Activated CD8-positive, alpha-beta T cell treated with anti-CD3 and anti-CD28 coated beads for 36 hours (primary cell): ENCODE measurements around the gene AOPEP. TPM values are rescaled to one million over a fixed set of nuclear protein-coding genes. Genes with fewer than 3 reads are reported as not detected.

Source experiments
- ATAC-seq: fragments of 200-7000 bp; cut with Tn5 transposase; one replicate; pipeline ENCODE4 v1.10.0; 2021; ENCODE audit warnings: mild to moderate bottlenecking, moderate library complexity
- CTCF ChIA-PET: fragments of 350-600 bp; sonication (Branson Sonifier 250); formaldehyde crosslinking; loops from one replicate; lab custom pipeline; 2021; ENCODE audit warnings: antibody characterized with exemption; lab: Charles Lee
- POLR2A ChIA-PET: fragments of 350-600 bp; sonication (Branson Sonifier 250); formaldehyde crosslinking; loops from one replicate; lab custom pipeline; 2021; ENCODE audit warnings: antibody characterized with exemption; lab: Charles Lee
- DNase-seq: peaks from one replicate; pipeline ENCODE4 v3.0.0-alpha.2; 2020
- H3K27ac Mint-ChIP-seq: one replicate; pipeline ENCODE4 v1.8.0; 2021; ENCODE audit warnings: mild to moderate bottlenecking, mixed read lengths
- H3K27me3 Mint-ChIP-seq: one replicate; pipeline ENCODE4 v1.8.0; 2021; ENCODE audit warnings: mixed read lengths
- H3K36me3 Mint-ChIP-seq: one replicate; pipeline ENCODE4 v1.8.0; 2021; ENCODE audit warnings: low read depth, mixed read lengths
- H3K4me1 Mint-ChIP-seq: one replicate; pipeline ENCODE4 v1.8.0; 2021; ENCODE audit warnings: low read depth, mixed read lengths
- H3K4me3 Mint-ChIP-seq: one replicate; pipeline ENCODE4 v1.8.0; 2021; ENCODE audit warnings: mild to moderate bottlenecking, moderate library complexity, mixed read lengths
- H3K9me3 Mint-ChIP-seq: one replicate; pipeline ENCODE4 v1.8.0; 2021; ENCODE audit warnings: mixed read lengths
- intact Hi-C: fragments of 100-400 bp; cut with micrococcal nuclease; formaldehyde crosslinking; loops from one replicate; pipeline ENCODE4 v1.10.0; 2022
- total RNA-seq, 2 experiments: library from RNA; stranded (reverse); gene quantifications; one replicate each; pipeline ENCODE4 v1.2.3, GENCODE V29; 2021
- TF ChIP-seq, protein P1 (sequence below): fragments of 200-600 bp; IDR thresholded peaks from one replicate; pipeline ENCODE4 v1.8.0; 2022; ENCODE audit warnings: antibody characterized with exemption, mild to moderate bottlenecking

Gene AOPEP
- total RNA-seq, 2 experiments from 2014 or later: 7.1 to 8.7 TPM

DNA sequence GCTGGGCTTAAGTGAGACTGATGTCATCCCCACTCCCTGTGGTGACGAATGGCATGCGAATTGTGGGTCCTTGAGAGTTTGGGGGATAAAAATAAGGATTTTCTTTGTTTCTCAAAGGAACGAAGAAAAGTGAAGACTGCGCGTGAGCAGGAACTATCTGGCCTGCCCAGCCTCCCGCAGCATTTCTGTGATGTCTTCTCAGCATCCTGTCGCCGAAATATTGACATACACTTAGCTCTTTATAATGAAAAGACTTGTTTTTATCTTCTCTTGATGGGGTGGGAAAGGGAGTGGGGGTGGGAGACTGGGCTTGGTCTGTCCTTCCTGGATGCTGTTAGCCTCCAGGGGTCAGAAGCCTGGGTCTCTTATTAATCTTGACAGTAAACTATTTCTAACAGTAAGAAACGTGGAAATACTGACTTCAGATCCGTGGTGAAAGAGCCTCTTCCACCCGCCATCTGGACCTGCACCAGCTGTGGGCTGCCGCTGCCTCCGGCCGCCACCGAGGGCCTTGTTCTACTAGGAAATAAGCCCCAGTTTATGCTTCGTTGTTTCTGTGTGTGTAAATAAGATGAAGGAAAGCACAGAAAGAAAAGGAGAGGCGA, 351.4 kb downstream of the AOPEP start:
- Mint-ChIP-seq H3K4me1 (no peaks in the 10 kb centered on the region), H3K9me3 (no peaks in the 10 kb centered on the region), H3K4me3 (no peak overlapping the region), H3K27me3 (no peaks in the 10 kb centered on the region), H3K36me3 (no peaks in the 10 kb centered on the region), H3K27ac (no peak overlapping the region)
- ATAC-seq (no peak), DNase-seq (no peak)
- TF ChIP-seq, protein P1, sequence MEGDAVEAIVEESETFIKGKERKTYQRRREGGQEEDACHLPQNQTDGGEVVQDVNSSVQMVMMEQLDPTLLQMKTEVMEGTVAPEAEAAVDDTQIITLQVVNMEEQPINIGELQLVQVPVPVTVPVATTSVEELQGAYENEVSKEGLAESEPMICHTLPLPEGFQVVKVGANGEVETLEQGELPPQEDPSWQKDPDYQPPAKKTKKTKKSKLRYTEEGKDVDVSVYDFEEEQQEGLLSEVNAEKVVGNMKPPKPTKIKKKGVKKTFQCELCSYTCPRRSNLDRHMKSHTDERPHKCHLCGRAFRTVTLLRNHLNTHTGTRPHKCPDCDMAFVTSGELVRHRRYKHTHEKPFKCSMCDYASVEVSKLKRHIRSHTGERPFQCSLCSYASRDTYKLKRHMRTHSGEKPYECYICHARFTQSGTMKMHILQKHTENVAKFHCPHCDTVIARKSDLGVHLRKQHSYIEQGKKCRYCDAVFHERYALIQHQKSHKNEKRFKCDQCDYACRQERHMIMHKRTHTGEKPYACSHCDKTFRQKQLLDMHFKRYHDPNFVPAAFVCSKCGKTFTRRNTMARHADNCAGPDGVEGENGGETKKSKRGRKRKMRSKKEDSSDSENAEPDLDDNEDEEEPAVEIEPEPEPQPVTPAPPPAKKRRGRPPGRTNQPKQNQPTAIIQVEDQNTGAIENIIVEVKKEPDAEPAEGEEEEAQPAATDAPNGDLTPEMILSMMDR: no peak
- POLR2A ChIA-PET: no interaction called here
- intact Hi-C loops: no loop called here
- CTCF ChIA-PET: no interaction called here

DNA sequence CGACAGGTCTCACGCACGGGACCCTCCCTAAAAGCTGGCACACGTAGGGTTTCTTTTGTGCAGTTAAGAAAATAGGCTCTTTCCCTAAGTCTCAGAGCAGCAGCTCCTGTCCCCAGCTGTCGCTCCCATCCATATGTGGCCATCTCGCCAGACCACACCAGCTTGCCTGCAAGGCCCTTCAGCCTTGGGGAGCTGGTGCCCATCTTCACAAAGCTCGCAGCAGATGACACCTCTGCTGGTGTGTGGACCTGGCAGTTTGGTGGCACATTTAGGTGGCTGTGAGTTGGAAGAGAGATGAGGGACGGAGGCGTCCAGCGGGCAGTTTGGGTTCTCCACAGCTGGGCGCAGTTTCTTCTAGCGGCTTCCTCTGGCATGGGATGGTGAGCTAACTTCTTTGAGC, 352.0 kb downstream of the AOPEP start:
- H3K4me1 Mint-ChIP-seq: no peaks in the 10 kb centered on the region
- no peak for ATAC-seq
- CTCF ChIA-PET: no interaction called here
- no peaks in the 10 kb centered on the region for H3K9me3 Mint-ChIP-seq
- H3K27ac Mint-ChIP-seq: no peak overlapping the region
- H3K4me3 Mint-ChIP-seq: no peak overlapping the region
- POLR2A ChIA-PET: no interaction called here
- no peaks in the 10 kb centered on the region for H3K27me3 Mint-ChIP-seq
- TF ChIP-seq, protein P1: no peak
- no peak for DNase-seq
- intact Hi-C loops: no loop called here
- H3K36me3 Mint-ChIP-seq: no peaks in the 10 kb centered on the region

DNA sequence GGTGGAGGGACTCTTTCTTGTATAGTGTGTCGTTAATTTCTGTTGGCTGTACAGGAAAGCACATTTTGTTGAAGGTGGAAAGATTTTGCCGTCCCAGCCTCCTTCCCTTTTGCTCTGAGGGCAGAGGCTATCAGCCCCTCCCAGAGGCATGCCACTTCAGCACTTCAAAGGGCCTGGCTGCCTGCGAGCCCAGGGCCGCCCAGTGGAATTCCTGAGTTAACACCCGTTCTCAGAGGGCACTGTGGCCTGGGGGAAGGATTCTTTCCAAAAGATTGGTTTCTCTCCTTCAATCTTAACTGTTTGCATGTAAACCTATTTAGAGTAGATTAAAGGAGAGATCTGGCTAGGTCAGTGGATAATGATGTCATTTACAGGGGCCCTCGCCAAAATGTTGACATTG, 352.4 kb downstream of the AOPEP start:
- POLR2A ChIA-PET: no interaction called here
- Mint-ChIP-seq H3K4me1 (no peaks in the 10 kb centered on the region), H3K4me3 (no peak overlapping the region), H3K36me3 (peaks cover 2% of the 10 kb centered on the region), H3K27me3 (no peaks in the 10 kb centered on the region), H3K27ac (no peak overlapping the region), H3K9me3 (no peaks in the 10 kb centered on the region)
- no peak for DNase-seq
- intact Hi-C loops: no loop called here
- TF ChIP-seq, protein P1: no peak
- ATAC-seq: no peak
- CTCF ChIA-PET: no interaction called here

DNA sequence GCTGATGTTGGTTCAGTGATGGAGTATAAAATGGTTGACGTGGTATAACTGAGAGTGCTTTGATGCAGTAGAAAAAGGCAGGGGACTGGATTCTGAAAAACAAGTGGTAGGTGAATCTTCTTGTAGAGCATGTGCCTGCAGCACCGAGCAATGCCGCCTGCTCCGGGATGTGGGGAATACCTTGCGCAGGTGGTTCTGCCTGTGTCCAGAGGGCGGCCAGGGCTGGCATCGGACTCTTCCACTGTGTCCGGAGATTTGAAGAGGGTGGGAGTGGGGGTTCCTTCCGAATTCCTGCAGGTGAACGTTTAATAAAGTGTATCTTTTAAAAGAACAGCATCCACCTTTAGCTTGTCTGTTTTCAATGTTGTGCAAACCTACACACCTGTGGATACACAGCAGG, 353.0 kb downstream of the AOPEP start:
- H3K9me3 Mint-ChIP-seq: no peaks in the 10 kb centered on the region
- ATAC-seq: no peak
- POLR2A ChIA-PET: no interaction called here
- no peaks in the 10 kb centered on the region for H3K4me1 Mint-ChIP-seq
- no peak for DNase-seq
- no peak overlapping the region for H3K4me3 Mint-ChIP-seq
- peaks cover 2% of the 10 kb centered on the region for H3K36me3 Mint-ChIP-seq
- H3K27ac Mint-ChIP-seq: no peak overlapping the region
- TF ChIP-seq, protein P1: no peak
- no peaks in the 10 kb centered on the region for H3K27me3 Mint-ChIP-seq
- intact Hi-C loops: no loop called here
- CTCF ChIA-PET: no interaction called here

DNA sequence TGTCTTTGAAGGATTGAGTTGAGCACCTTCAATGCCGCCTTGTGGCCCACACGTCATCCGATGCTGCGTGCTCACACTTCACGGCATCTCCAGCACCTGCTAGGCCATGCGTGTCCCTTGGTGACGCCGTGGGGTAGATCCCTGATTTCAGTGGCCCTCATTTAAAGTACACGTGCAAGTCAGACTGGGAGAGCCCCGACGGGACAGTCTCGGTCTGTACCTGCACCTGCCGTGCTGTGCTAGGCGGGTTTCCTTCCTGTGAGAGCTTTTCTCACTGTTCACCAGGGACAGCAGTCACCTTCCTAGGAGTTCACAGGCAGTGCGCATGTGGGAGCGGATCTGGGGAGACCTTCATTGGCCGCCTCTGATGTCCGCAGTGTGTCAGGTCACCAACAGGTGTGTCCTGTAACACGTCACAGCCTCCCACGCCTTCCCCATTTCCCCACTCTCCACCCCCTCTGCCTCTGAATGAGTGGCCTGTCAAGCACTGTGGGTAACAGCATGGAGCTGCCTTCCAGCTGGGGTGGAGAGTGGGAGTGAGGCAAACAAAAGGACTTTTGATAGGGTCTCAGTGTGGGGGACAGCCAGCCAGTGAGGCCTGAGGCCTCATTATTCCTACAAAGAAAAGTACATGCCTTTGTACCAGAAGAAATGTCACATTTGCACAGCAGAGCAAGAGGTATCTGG, 354.6 kb downstream of the AOPEP start:
- no peak for ATAC-seq
- TF ChIP-seq, protein P1: no peak
- Mint-ChIP-seq H3K4me1 (no peaks in the 10 kb centered on the region), H3K4me3 (no peak overlapping the region), H3K9me3 (no peaks in the 10 kb centered on the region), H3K27ac (no peak overlapping the region), H3K36me3 (peaks cover 2% of the 10 kb centered on the region), H3K27me3 (no peaks in the 10 kb centered on the region)
- ChIA-PET POLR2A (no interaction called here), CTCF (no interaction called here)
- intact Hi-C loops: no loop called here
- no peak for DNase-seq
